ENCODE data around the gene SDK1. TPM values are rescaled to one million over a fixed set of nuclear protein-coding genes. Genes with fewer than 3 reads are reported as not detected.

SDK1 gene
- total RNA-seq, 1 experiment from 2014 or later = 9.3 TPM

- TF ChIP-seq E2F1 (CRISPR knock-in tag; IDR thresholded peaks at IDR 0.05) = no peak
- no peak for TF ChIP-seq SOX15 (CRISPR knock-in tag; IDR thresholded peaks at IDR 0.05)
Measured at GRCh38 chr7:3643091-3643490, 342.0 kb downstream of the SDK1 start (continued).

GRCh38 chr7:3648276-3648675 is 347.2 kb downstream of the SDK1 start:
- H3K4me1 Mint-ChIP-seq = peaks cover 2% of the 10 kb centered on the region
- TF ChIP-seq FOXJ3 (CRISPR knock-in tag; IDR thresholded peaks at IDR 0.05; ENCODE audit: borderline replicate concordance) (no peak), HMGXB4 (CRISPR knock-in tag; IDR thresholded peaks at IDR 0.05) (no peak), AFF4 (CRISPR knock-in tag; IDR thresholded peaks at IDR 0.05; ENCODE audit: borderline replicate concordance) (no peak), SP1 (CRISPR knock-in tag; conservative IDR thresholded peaks at IDR 0.05) (no peak), MAX (CRISPR knock-in tag; IDR thresholded peaks at IDR 0.05) (no peak), CBFB (CRISPR knock-in tag; IDR thresholded peaks at IDR 0.05; ENCODE audit: low read depth) (no peak), ZNF416 (CRISPR knock-in tag; IDR thresholded peaks at IDR 0.05) (no peak), JAZF1 (CRISPR knock-in tag; IDR thresholded peaks at IDR 0.05) (no peak), ZNF512 (CRISPR knock-in tag; IDR thresholded peaks at IDR 0.05; ENCODE audit: borderline replicate concordance) (no peak), GABPB1 (CRISPR knock-in tag; IDR thresholded peaks at IDR 0.05) (no peak), ETV6 (CRISPR knock-in tag; IDR thresholded peaks at IDR 0.05) (no peak), ZMAT4 (CRISPR knock-in tag; IDR thresholded peaks at IDR 0.05) (no peak), TEAD1 (CRISPR knock-in tag; IDR thresholded peaks at IDR 0.05) (no peak), TP53 (CRISPR knock-in tag; IDR thresholded peaks at IDR 0.05) (no peak), TEAD4 (CRISPR knock-in tag; IDR thresholded peaks at IDR 0.05) (no peak), AR (CRISPR knock-in tag; IDR thresholded peaks at IDR 0.05) (no peak), ATF2 (CRISPR knock-in tag; IDR thresholded peaks at IDR 0.05; ENCODE audit: borderline replicate concordance, low read depth) (no peak)
- ATAC-seq (no peak), DNase-seq (ENCODE audit: low spot score) (no peak)
- no peaks in the 10 kb centered on the region; the same call in 1 of the 2 replicates for H3K36me3 Mint-ChIP-seq
- no peak overlapping the region for H3K4me3 Mint-ChIP-seq
- H3K9me3 Mint-ChIP-seq = peaks cover 2% of the 10 kb centered on the region; the same call in 1 of the 2 replicates
- no peaks in the 10 kb centered on the region for H3K27me3 Mint-ChIP-seq (ENCODE audit: low read depth)
- ChIA-PET CTCF (no interaction called here), POLR2A (no interaction called here)
- H3K27ac Mint-ChIP-seq = peak overlapping the region; percentile 35; the same call in 1 of the 2 replicates

Measured in WTC11 (cell line).